Naive thymus-derived CD4-positive, alpha-beta T cell (primary cell): ENCODE measurements around the gene RUNX3. TPM values are rescaled to one million over a fixed set of nuclear protein-coding genes. Genes with fewer than 3 reads are reported as not detected.

Experiments
- ATAC-seq: fragments of 150-1000 bp; cut with Tn5 transposase; 2 replicates; pipeline ENCODE4 v1.10.0; 2021; ENCODE audit warnings: mild to moderate bottlenecking, moderate library complexity
- CTCF ChIA-PET: fragments of 350-600 bp; sonication (Branson Sonifier 250); formaldehyde crosslinking; loops from one replicate; lab custom pipeline; 2021; ENCODE audit warnings: antibody characterized with exemption; lab: Charles Lee
- POLR2A ChIA-PET: fragments of 350-600 bp; sonication (Branson Sonifier 250); formaldehyde crosslinking; loops from one replicate; lab custom pipeline; 2021; ENCODE audit warnings: antibody characterized with exemption, inconsistent platforms; lab: Charles Lee
- DNase-seq, 9 donors: peaks; one replicate each; pipeline versions ENCODE4 v3.0.0 to v3.0.0-alpha.2; 2020 to 2022; ENCODE audit warnings: mixed read lengths in 1 of 9
- H3K27ac ChIP-seq: one replicate; pipeline ENCODE4 v1.7.0; 2013; ENCODE audit warnings: mild to moderate bottlenecking, low read depth, low read length, moderate library complexity
- H3K27me3 ChIP-seq, 2 donors: one replicate each; pipeline ENCODE4 v1.7.0; 2013; ENCODE audit warnings: low read length in 2 of 2, mild to moderate bottlenecking in 2 of 2, moderate library complexity in 2 of 2; ENCODE audit not compliant: control insufficient read depth in 2 of 2, insufficient read depth in 2 of 2
- H3K36me3 ChIP-seq, 3 experiments: 1 replicate in 2 of 3; 2 replicates in 1 of 3; pipeline ENCODE4 v1.7.0; 2013; ENCODE audit warnings: low read length in 3 of 3, mild to moderate bottlenecking in 3 of 3, moderate library complexity in 1 of 3; ENCODE audit not compliant: insufficient read depth in 3 of 3, control insufficient read depth in 2 of 3
- H3K4me1 ChIP-seq, 2 donors: one replicate each; pipeline ENCODE4 v1.7.0; 2013; ENCODE audit warnings: low read length in 2 of 2, mild to moderate bottlenecking in 2 of 2, moderate library complexity in 1 of 2; ENCODE audit not compliant: control insufficient read depth in 2 of 2, insufficient read depth in 2 of 2
- H3K4me3 ChIP-seq: 2 replicates; pipeline ENCODE4 v1.7.0; 2013; ENCODE audit warnings: mild to moderate bottlenecking, low read length
- H3K9me3 ChIP-seq, 3 experiments: 1 replicate in 2 of 3; 2 replicates in 1 of 3; pipeline ENCODE4 v1.7.0; 2013; ENCODE audit warnings: low read length in 3 of 3; ENCODE audit not compliant: control insufficient read depth in 2 of 3
- H3K27ac Mint-ChIP-seq, 9 donors: one replicate each; pipeline ENCODE4 v1.8.0; 2020 to 2022; ENCODE audit warnings: mixed read lengths in 9 of 9, mild to moderate bottlenecking in 8 of 9, moderate library complexity in 5 of 9, inconsistent platforms in 2 of 9
- H3K27me3 Mint-ChIP-seq, 5 donors: one replicate each; pipeline ENCODE4 v1.8.0; 2021 to 2022; ENCODE audit warnings: mixed read lengths in 5 of 5, mild to moderate bottlenecking in 1 of 5
- H3K36me3 Mint-ChIP-seq, 5 donors: one replicate each; pipeline ENCODE4 v1.8.0; 2020 to 2022; ENCODE audit warnings: mixed read lengths in 5 of 5, mild to moderate bottlenecking in 3 of 5, inconsistent platforms in 1 of 5
- H3K4me1 Mint-ChIP-seq, 7 donors: one replicate each; pipeline ENCODE4 v1.8.0; 2020 to 2022; ENCODE audit warnings: mixed read lengths in 7 of 7, mild to moderate bottlenecking in 3 of 7, inconsistent platforms in 1 of 7
- H3K4me3 Mint-ChIP-seq, 10 donors: one replicate each; pipeline ENCODE4 v1.8.0; 2020 to 2022; ENCODE audit warnings: mild to moderate bottlenecking in 10 of 10, mixed read lengths in 10 of 10, moderate library complexity in 6 of 10, inconsistent platforms in 2 of 10
- H3K9me3 Mint-ChIP-seq, 11 donors: one replicate each; pipeline ENCODE4 v1.8.0; 2020 to 2022; ENCODE audit warnings: mixed read lengths in 11 of 11, mild to moderate bottlenecking in 4 of 11, inconsistent platforms in 1 of 11, moderate library complexity in 1 of 11
- intact Hi-C, 2 donors: fragments of 100-400 bp; cut with micrococcal nuclease; formaldehyde crosslinking; loops; one replicate each; pipeline ENCODE4 v1.15.1; 2023
- polyA plus RNA-seq, 2 donors: library from polyadenylated mRNA; unstranded; fragments of 300-500 nt; fragmentation: Illumina TruSeq; gene quantifications; one replicate each; pipeline ENCODE4 v1.2.3, GENCODE V29; 2021
- total RNA-seq, 6 experiments: library from RNA in 5 of 6; stranded (reverse) in 5 of 6; gene quantifications; 1 replicate in 5 of 6; 2 replicates in 1 of 6; pipeline ENCODE4 v1.2.3 and lab custom pipeline; 2021 to 2026

Gene RUNX3
- total and polyA plus RNA-seq, 7 experiments from 2014 or later = 14.2 to 135 (median 74.8) TPM

DNA sequence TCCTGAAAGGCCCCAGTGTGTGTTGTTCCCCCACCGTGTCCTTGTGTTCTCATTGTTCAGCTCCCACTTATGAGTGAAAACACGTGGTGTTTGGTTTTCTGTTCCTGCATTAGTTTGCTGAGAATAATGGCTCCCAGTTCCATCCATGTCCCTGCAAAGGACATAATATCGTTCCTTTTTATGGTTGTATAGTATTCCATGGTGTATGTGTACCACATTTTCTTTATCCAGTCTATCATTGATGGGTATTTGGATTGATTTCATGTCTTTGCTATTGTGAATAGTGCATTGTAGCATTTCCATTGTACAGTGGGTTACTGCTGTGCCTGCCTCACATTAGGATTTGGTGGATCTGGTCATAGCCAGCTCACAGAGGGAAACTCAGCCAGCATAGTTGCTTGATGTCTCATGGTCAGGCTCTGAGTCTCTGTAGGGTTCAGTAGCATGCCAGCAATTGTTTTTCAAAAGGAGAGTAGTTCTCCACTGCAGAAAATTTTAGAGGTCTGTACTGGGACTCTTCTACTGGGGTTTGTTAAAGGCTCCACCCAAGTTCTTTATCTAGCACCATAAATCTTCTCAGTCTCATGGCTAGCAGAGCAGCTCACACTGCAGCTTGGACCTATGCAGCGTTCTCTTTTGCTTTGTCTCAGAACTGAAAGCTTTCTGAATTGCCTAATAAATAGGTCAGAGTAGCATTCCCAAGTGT lies 41.0 kb downstream of the RUNX3 start:
- DNase-seq = no peak
- Mint-ChIP-seq H3K27me3 (peaks cover 0 to 31% (median 0%) of the 10 kb centered on the region in 5 donors), H3K4me3 (no peak overlapping the region), H3K4me1 (peaks cover 0 to 3% (median 0%) of the 10 kb centered on the region in 7 donors), H3K27ac (no peak overlapping the region), H3K36me3 (peaks cover 10 to 20% (median 14%) of the 10 kb centered on the region in 5 donors), H3K9me3 (peaks cover 3 to 33% (median 17%) of the 10 kb centered on the region in 11 donors)
- H3K4me3 ChIP-seq = no peak overlapping the region
- peaks cover 0 to 7% (median 0%) of the 10 kb centered on the region in 3 experiments for H3K9me3 ChIP-seq
- CTCF ChIA-PET = no interaction called here
- POLR2A ChIA-PET = interaction anchor here (0.6 kb wide), 1 partner anchor 160 kb away, joined by 3 read pairs; no protein-coding TSS in a partner anchor
- no peaks in the 10 kb centered on the region for H3K36me3 ChIP-seq
- intact Hi-C loops = no loop called here
- H3K4me1 ChIP-seq = no peaks in the 10 kb centered on the region
- no peak overlapping the region for H3K27ac ChIP-seq
- no peaks in the 10 kb centered on the region for H3K27me3 ChIP-seq
- no peak for ATAC-seq

DNA sequence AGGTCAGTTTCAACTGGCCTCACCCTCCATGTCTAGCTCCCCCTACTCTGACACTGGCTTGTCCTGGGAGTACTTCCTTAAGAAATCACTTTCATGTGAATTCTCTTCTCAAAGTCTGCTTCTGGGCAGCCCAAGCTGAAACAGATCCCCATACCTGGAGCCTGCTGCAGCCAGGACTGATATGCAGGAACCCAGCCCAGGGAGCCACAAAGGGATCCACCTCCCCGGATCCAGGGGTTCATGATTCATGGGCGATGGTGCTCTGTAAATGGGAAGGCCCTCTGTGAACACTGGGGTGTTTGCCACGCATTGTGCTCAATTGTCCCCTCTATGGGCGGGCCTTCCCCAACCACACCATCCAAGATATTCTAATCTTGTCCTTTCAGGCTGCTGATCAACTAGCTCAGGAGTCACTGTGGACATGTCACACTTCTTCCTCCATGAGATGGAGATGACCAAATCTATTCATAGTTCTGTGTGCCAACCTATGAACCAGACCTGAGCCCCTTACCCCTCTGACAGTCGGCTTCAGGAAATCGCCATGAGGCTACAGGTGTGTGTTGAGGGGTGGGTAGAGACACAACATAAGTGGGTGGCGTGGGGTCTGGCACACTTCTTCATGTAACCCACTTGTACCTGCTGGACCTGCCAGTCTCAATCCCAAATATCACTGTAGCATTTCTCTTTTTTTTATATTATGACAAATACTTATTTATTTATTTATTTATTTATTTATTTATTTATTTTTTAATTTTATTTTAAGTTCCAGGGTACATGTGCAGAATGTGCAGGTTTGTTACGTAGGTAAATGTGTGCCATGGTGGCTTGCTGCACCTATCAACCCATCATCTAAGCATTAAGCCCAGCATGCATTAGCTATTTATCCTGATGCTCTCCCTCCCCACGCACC lies 41.8 kb downstream of the RUNX3 start:
- Mint-ChIP-seq H3K4me3 (no peak overlapping the region), H3K27me3 (peaks cover 0 to 39% (median 0%) of the 10 kb centered on the region in 5 donors), H3K4me1 (peaks cover 0 to 3% (median 0%) of the 10 kb centered on the region in 7 donors), H3K9me3 (peaks cover 3 to 42% (median 17%) of the 10 kb centered on the region in 11 donors), H3K27ac (peak overlapping the region in 1 of 9 donors; percentile 43), H3K36me3 (peaks cover 10 to 20% (median 15%) of the 10 kb centered on the region in 5 donors)
- intact Hi-C loops = no loop called here
- ATAC-seq (no peak), DNase-seq (peak in 1 of 9 donors; percentile 15)
- ChIA-PET CTCF (no interaction called here), POLR2A (interaction anchor here (0.6 kb wide), 2 partner anchors 61 to 161 kb away, joined by 3 read pairs; no protein-coding TSS in a partner anchor)
- H3K27me3 ChIP-seq = no peaks in the 10 kb centered on the region
- H3K27ac ChIP-seq = no peak overlapping the region
- H3K9me3 ChIP-seq = peaks cover 0 to 7% (median 0%) of the 10 kb centered on the region in 3 experiments
- H3K4me1 ChIP-seq = no peaks in the 10 kb centered on the region
- no peaks in the 10 kb centered on the region for H3K36me3 ChIP-seq
- H3K4me3 ChIP-seq = no peak overlapping the region

DNA sequence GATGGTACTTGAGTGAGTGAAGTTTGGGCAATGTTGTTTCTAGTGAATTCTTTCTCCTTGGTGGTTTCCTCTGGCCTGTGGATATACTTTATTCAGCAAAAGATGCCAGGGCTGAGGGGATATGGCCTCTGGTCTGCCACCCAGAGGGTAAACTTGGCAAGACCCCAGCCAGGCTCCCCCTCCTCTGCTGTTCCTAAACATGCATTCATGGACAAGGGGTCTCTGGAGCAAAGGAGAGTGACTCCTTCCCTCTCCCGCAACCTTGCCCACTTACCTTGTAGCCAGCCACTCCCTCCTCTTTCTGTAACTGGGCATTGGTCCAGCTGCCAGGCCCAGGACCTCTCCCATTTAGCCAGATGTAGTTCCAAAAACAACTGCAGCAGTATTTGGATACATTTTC lies 43.8 kb downstream of the RUNX3 start:
- Histone ChIP-seq H3K4me3 (no peak overlapping the region), H3K36me3 (no peaks in the 10 kb centered on the region), H3K4me1 (no peaks in the 10 kb centered on the region), H3K9me3 (no peaks in the 10 kb centered on the region), H3K27me3 (no peaks in the 10 kb centered on the region), H3K27ac (no peak overlapping the region)
- peaks cover 0 to 27% (median 11%) of the 10 kb centered on the region in 11 donors for H3K9me3 Mint-ChIP-seq
- DNase-seq = no peak
- intact Hi-C loops = no loop called here
- H3K36me3 Mint-ChIP-seq = peaks cover 0 to 9% (median 5%) of the 10 kb centered on the region in 5 donors
- H3K27me3 Mint-ChIP-seq = peaks cover 0 to 57% (median 0%) of the 10 kb centered on the region in 5 donors
- ChIA-PET POLR2A (no interaction called here), CTCF (interaction anchor here (0.8 kb wide), 1 partner anchor 15 kb away, joined by 3 read pairs; no protein-coding TSS in a partner anchor)
- H3K4me3 Mint-ChIP-seq = no peak overlapping the region
- H3K4me1 Mint-ChIP-seq = peaks cover 0 to 3% (median 0%) of the 10 kb centered on the region in 7 donors
- no peak for ATAC-seq
- no peak overlapping the region for H3K27ac Mint-ChIP-seq

DNA sequence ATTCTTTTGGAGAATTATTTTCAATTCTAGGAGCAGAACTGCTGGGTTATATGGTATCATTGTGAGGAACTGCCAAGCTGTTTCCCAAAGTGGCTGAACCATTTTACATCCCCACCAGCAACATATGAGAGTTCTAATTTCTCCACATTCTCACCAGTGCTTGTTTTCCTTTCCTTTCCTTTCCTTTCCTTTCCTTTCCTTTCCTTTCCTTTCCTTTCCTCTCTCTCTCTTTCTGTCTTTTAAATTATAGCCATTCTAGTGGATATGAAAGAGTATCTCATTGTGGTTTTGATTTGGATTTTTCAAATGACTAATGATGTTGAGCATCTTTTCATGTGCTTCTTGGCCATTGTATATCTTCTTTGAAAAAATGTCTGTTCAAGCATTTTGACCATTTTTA lies 45.3 kb downstream of the RUNX3 start:
- ChIA-PET POLR2A (no interaction called here), CTCF (no interaction called here)
- H3K9me3 ChIP-seq = no peaks in the 10 kb centered on the region
- no peak overlapping the region for H3K27ac Mint-ChIP-seq
- no peaks in the 10 kb centered on the region for H3K36me3 ChIP-seq
- no peak overlapping the region for H3K4me3 ChIP-seq
- H3K27ac ChIP-seq = no peak overlapping the region
- H3K4me1 Mint-ChIP-seq = peaks cover 0 to 3% (median 0%) of the 10 kb centered on the region in 7 donors
- H3K4me1 ChIP-seq = no peaks in the 10 kb centered on the region
- ATAC-seq (no peak), DNase-seq (no peak)
- H3K27me3 Mint-ChIP-seq = peaks cover 0 to 66% (median 0%) of the 10 kb centered on the region in 5 donors
- H3K9me3 Mint-ChIP-seq = peaks cover 0 to 30% (median 11%) of the 10 kb centered on the region in 11 donors
- intact Hi-C loops = no loop called here
- no peaks in the 10 kb centered on the region for H3K27me3 ChIP-seq
- peaks cover 0 to 8% (median 3%) of the 10 kb centered on the region in 5 donors for H3K36me3 Mint-ChIP-seq
- no peak overlapping the region for H3K4me3 Mint-ChIP-seq

DNA sequence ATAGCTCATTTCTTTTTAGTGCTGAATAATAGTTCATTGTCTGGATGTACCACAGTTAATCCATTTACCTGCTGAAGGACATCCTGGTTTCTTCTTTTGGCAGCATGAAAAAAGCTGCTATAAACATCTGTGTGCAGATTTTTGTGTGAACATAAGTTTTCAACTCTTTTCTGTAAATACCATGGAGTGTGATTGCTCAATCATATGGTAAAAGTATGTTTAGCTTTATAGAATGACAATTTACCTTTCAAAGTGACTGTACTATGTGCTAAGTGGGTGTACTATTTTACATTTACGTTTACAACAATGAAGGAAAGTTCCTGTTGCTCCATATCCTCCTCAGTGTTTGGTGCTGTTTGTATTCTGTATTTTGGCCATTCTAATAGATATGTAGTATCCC lies 49.0 kb downstream of the RUNX3 start:
- ATAC-seq (no peak), DNase-seq (no peak)
- H3K4me1 ChIP-seq = no peaks in the 10 kb centered on the region
- no peak overlapping the region for H3K4me3 ChIP-seq
- Mint-ChIP-seq H3K9me3 (peaks cover 0 to 30% (median 11%) of the 10 kb centered on the region in 11 donors), H3K4me3 (no peak overlapping the region), H3K4me1 (no peaks in the 10 kb centered on the region), H3K36me3 (peaks cover 0 to 6% (median 3%) of the 10 kb centered on the region in 5 donors), H3K27me3 (peaks cover 0 to 73% (median 0%) of the 10 kb centered on the region in 5 donors), H3K27ac (no peak overlapping the region)
- CTCF ChIA-PET = interaction anchor here (0.6 to 1.0 kb wide), 2 partner anchors 14 to 156 kb away, joined by 3 to 4 read pairs; no protein-coding TSS in a partner anchor
- H3K27ac ChIP-seq = no peak overlapping the region
- no peaks in the 10 kb centered on the region for H3K9me3 ChIP-seq
- no peaks in the 10 kb centered on the region for H3K36me3 ChIP-seq
- POLR2A ChIA-PET = no interaction called here
- H3K27me3 ChIP-seq = no peaks in the 10 kb centered on the region
- intact Hi-C loops = no loop called here
